GM21526 (cell line): ENCODE measurements around the gene NPY1R.

ENCODE experiments used
- ATAC-seq: cut with Tn5 transposase; IDR thresholded peaks from one replicate; pipeline ENCODE4 v1.9.1; 2021; ENCODE audit warnings: moderate library complexity; ENCODE audit not compliant: unreplicated experiment, low FRiP score

NPY1R gene

GRCh38 chr4:163280703-163281519 is 51.5 kb downstream of the NPY1R start:
- no peak for ATAC-seq

GRCh38 chr4:163279713-163280112 is 52.7 kb downstream of the NPY1R start:
- ATAC-seq: no peak

- no peak for ATAC-seq
Observed at GRCh38 chr4:163274861-163275260, 57.5 kb downstream of the NPY1R start.
